ENCODE measurements around the gene IGSF10.

Gene IGSF10

GRCh38 chr3:151440940-151441339 lies 19.9 kb downstream of the IGSF10 start:
- H3K9me3 ChIP-seq (ENCODE audit: severe bottlenecking): no peaks in the 10 kb centered on the region
- no peaks in the 10 kb centered on the region for H3K36me3 ChIP-seq (ENCODE audit: low read depth)
- H3K27me3 ChIP-seq (ENCODE audit: insufficient read depth, poor library complexity, severe bottlenecking): no peaks in the 10 kb centered on the region
- DNase-seq (ENCODE audit: low spot score) (no peak), ATAC-seq (ENCODE audit: low read depth) (no peak)
- TF ChIP-seq CTCF (IDR thresholded peaks at IDR 0.05; ENCODE audit: poor library complexity, severe bottlenecking): no peak
- no peak overlapping the region for H3K27ac ChIP-seq (ENCODE audit: poor library complexity, severe bottlenecking)
- no peak overlapping the region for H3K4me3 ChIP-seq (ENCODE audit: severe bottlenecking)
- peaks cover 6% of the 10 kb centered on the region for H3K4me1 ChIP-seq (ENCODE audit: insufficient read depth, poor library complexity, severe bottlenecking)

- peak; percentile 87 for ATAC-seq (ENCODE audit: low read depth)
- Histone ChIP-seq H3K27me3 (ENCODE audit: insufficient read depth, poor library complexity, severe bottlenecking) (no peaks in the 10 kb centered on the region), H3K36me3 (ENCODE audit: low read depth) (no peaks in the 10 kb centered on the region), H3K4me1 (ENCODE audit: insufficient read depth, poor library complexity, severe bottlenecking) (peaks cover under 1% of the 10 kb centered on the region), H3K27ac (ENCODE audit: poor library complexity, severe bottlenecking) (no peak overlapping the region), H3K4me3 (ENCODE audit: severe bottlenecking) (no peak overlapping the region), H3K9me3 (ENCODE audit: severe bottlenecking) (no peaks in the 10 kb centered on the region)
- TF ChIP-seq CTCF (IDR thresholded peaks at IDR 0.05; ENCODE audit: poor library complexity, severe bottlenecking): peak; percentile 84
- no peak for DNase-seq (ENCODE audit: low spot score)
Observed at GRCh38 chr3:151439652-151440125, 21.2 kb downstream of the IGSF10 start.

- ATAC-seq (ENCODE audit: low read depth) (no peak), DNase-seq (ENCODE audit: low spot score) (no peak)
- Histone ChIP-seq H3K36me3 (ENCODE audit: low read depth) (no peaks in the 10 kb centered on the region), H3K9me3 (ENCODE audit: severe bottlenecking) (peaks cover 4% of the 10 kb centered on the region), H3K27me3 (ENCODE audit: insufficient read depth, poor library complexity, severe bottlenecking) (no peaks in the 10 kb centered on the region), H3K4me1 (ENCODE audit: insufficient read depth, poor library complexity, severe bottlenecking) (peaks cover 14% of the 10 kb centered on the region), H3K27ac (ENCODE audit: poor library complexity, severe bottlenecking) (no peak overlapping the region), H3K4me3 (ENCODE audit: severe bottlenecking) (no peak overlapping the region)
- TF ChIP-seq CTCF (IDR thresholded peaks at IDR 0.05; ENCODE audit: poor library complexity, severe bottlenecking): no peak
Observed at GRCh38 chr3:151437906-151438305, 23.0 kb downstream of the IGSF10 start.

DNA sequence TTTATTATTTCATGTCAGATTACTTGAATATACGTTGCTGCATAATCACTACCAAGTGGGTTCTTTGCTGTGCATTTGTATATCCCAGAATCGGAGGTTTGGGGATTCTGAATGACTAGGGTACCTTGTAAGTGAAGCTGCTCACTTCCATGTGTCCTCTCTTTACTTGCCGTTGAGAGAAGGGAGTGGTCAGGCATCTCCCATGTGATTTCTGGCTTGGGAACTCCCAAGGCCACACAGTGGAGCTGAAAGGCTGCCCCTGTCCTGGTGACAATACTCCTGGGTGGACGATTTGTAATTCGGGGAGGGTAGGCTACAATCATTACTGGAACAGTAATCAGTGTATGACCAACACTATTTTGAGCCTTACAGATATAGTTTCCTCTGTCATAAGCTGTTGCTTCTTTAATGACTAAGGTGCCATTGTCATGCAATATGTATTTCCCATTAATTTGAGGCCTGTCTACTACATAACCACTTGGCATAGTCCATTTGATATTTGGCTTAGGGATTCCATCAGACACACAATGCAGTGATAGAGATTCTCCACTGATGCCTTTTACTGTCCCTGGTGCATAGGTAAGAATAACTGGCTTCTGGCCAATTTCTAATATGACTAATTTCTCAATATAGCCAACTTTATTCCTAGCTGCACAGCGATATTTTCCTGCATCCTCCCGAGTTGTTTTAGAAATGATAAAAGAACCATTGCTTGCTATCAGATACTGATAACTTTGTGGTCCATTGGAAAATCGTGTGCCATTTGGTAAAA lies 24.0 kb downstream of the IGSF10 start:
- no peak for DNase-seq (ENCODE audit: low spot score)
- no peaks in the 10 kb centered on the region for H3K36me3 ChIP-seq (ENCODE audit: low read depth)
- TF ChIP-seq CTCF (IDR thresholded peaks at IDR 0.05; ENCODE audit: poor library complexity, severe bottlenecking): no peak
- ATAC-seq (ENCODE audit: low read depth): no peak
- H3K27ac ChIP-seq (ENCODE audit: poor library complexity, severe bottlenecking): no peak overlapping the region
- H3K9me3 ChIP-seq (ENCODE audit: severe bottlenecking): peaks cover 4% of the 10 kb centered on the region
- H3K27me3 ChIP-seq (ENCODE audit: insufficient read depth, poor library complexity, severe bottlenecking): no peaks in the 10 kb centered on the region
- peaks cover 14% of the 10 kb centered on the region for H3K4me1 ChIP-seq (ENCODE audit: insufficient read depth, poor library complexity, severe bottlenecking)
- no peak overlapping the region for H3K4me3 ChIP-seq (ENCODE audit: severe bottlenecking)

Data from RWPE2 (cell line).